BE2C (cell line): Measurements from ENCODE around the gene MTFR1L. TPM values are rescaled to one million over a fixed set of nuclear protein-coding genes. Genes with fewer than 3 reads are reported as not detected.

ENCODE experiments used
- DNase-seq: peaks from one replicate; pipeline ENCODE4 v3.0.0-alpha.2; 2020
- H3K27me3 ChIP-seq: fragments of 250-450 bp; sonication (Bioruptor Pico); 2 replicates; pipeline ENCODE4 v1.5.1; 2020; ENCODE audit warnings: mild to moderate bottlenecking
- H3K36me3 ChIP-seq: fragments of 250-450 bp; sonication (Bioruptor Pico); 2 replicates; pipeline ENCODE4 v1.5.1; 2020; ENCODE audit warnings: mild to moderate bottlenecking
- H3K4me1 ChIP-seq: fragments of 250-450 bp; sonication (Bioruptor Pico); 2 replicates; pipeline ENCODE4 v1.5.1; 2020
- H3K4me3 ChIP-seq: 2 replicates; pipeline ENCODE4 v1.5.1; 2011; ENCODE audit warnings: low read depth, low read length
- H3K9me3 ChIP-seq: fragments of 250-450 bp; sonication (Bioruptor Pico); 2 replicates; pipeline ENCODE4 v1.5.1; 2020
- polyA plus RNA-seq: library from polyadenylated mRNA; unstranded; fragments of >200 nt; gene quantifications from one replicate; pipeline ENCODE4 v1.2.1, GENCODE V29; 2012; ENCODE audit warnings: low read depth, missing spikeins; ENCODE audit not compliant: insufficient read length, insufficient read depth
- TF ChIP-seq, protein P1 (sequence below): IDR thresholded peaks from 2 replicates; pipeline ENCODE4 v1.5.1; 2012; ENCODE audit warnings: mild to moderate bottlenecking, low read depth, low read length

Gene MTFR1L
- polyA plus RNA-seq = 46.7 TPM

DNA sequence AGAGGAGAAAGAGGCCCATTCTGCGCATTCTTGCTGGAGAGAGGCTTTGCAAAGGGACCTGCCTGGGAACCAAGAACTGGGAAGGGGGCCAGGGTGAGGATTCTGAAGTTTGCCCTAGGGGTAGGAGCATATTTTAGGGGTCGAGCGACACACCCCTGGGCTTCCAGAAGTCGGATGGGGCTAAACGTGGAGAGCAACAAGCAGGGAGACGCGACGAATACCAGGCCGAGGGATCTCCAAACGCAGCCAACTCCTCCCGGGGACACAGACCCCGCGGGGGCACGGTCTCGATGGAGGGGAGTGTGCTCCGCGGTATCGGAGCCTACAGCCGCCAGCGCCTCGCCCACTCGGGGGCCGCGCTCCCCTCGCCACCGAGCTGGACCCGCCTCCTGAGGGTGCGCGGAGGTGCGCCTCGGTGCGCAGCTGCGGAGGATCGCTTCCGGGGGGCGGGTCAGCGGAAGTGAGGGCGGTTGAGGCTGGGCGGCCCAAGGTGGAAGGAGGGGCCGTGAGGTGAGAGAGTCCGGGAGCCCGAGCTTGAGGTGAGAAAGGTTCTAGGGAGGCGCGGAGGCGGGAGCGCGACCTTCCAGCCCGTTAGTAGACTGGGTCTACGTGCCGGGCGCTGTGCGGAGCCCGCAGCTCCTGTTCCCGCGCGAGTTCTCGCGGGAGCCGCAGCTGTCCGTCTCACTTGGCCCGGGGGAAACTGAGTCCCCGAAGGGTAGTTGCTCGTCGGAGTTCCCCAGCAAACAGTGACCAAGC is at the start of gene MTFR1L:
Gene MTFR1L, plus strand, starts transcription at position 464 of the 756 bp plus-strand sequence. CDS start 3,151 bp downstream, outside the sequence.
- TF ChIP-seq, protein P1, sequence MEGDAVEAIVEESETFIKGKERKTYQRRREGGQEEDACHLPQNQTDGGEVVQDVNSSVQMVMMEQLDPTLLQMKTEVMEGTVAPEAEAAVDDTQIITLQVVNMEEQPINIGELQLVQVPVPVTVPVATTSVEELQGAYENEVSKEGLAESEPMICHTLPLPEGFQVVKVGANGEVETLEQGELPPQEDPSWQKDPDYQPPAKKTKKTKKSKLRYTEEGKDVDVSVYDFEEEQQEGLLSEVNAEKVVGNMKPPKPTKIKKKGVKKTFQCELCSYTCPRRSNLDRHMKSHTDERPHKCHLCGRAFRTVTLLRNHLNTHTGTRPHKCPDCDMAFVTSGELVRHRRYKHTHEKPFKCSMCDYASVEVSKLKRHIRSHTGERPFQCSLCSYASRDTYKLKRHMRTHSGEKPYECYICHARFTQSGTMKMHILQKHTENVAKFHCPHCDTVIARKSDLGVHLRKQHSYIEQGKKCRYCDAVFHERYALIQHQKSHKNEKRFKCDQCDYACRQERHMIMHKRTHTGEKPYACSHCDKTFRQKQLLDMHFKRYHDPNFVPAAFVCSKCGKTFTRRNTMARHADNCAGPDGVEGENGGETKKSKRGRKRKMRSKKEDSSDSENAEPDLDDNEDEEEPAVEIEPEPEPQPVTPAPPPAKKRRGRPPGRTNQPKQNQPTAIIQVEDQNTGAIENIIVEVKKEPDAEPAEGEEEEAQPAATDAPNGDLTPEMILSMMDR = no peak
- Histone ChIP-seq H3K36me3 (no peaks in the 10 kb centered on the region), H3K27me3 (no peaks in the 10 kb centered on the region), H3K4me1 (peaks cover 3% of the 10 kb centered on the region), H3K4me3 (peak within 1 kb of the TSS; percentile 66), H3K9me3 (no peaks in the 10 kb centered on the region)
- DNase-seq = peak; percentile 75

DNA sequence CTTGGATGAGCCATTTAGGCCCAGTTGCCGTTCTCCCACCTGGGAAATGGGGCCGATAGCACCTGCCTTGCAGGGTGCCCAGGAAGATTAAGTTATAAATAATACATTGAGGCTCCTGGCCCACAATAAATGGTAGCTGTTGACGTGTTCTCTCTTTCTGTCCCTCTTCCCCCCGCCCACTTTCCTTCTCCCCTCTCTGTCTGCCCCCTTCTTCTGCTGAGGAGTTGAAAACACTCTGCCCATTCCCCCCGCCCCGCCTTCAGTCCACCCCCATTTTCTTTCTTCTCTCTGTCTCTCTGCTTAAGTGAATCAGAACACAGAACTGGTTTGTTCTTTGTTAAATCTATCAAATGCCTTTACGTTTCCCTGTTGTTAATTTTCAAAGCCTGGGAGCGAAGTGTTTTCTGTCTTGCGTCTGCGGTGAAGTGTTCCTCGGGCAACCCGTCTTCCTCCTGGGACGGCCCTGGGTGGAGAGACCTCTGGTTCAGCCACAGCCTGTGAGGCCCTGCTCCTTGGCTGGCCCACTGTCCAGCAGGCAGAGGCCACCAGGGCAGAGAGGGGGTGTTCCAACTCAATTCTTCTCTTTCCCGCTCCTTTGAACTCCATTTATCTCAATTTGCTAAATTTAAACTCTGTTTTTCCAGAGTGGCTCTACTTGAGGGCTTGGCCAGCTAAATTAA is 49.1 kb upstream of the MTFR1L start:
- TF ChIP-seq, protein P1 = no peak
- H3K4me3 ChIP-seq = no peak overlapping the region
- peaks cover 13% of the 10 kb centered on the region for H3K4me1 ChIP-seq
- DNase-seq = no peak
- no peaks in the 10 kb centered on the region for H3K36me3 ChIP-seq
- H3K9me3 ChIP-seq = no peaks in the 10 kb centered on the region
- H3K27me3 ChIP-seq = no peaks in the 10 kb centered on the region

DNA sequence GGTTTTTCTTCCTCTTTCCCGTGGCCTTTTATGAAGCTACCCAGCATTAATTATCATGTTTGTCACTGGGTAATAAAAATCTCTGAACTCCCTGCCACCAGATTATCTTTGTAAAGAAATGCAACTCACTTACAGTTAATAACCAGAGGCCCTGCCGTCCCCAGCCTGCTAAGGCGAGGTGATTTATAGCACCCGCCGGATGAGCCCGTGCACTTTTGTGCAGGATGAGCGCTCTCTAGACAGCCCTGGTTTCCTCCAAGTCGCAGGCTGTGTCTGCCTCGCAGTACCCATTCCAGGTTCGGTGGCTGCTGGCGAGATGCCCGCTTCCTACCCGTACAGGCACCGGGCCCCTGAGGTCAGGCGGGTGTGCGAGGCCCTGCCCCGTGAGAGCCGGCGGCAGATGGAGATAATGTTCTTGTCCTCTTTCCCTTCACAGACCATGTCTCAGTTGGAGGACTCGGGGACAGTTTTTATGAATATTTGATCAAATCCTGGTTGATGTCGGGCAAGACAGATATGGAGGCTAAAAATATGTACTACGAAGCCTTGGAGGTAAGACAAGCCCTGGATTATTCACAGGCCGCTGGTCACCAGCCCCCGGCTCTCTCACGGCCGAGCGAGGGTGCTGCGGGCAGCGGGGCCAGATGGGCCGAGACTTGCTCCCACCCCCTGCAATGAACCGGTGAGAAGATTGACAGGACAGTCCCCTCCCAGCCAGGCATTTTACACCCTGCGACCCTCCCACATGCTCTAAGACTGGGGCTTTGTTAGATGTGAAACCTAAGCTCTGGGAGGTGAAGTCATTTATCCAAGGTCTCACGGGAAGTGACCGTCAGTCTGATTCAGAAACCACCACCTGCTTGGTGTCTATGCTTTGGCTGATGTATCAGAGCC is 48.3 kb upstream of the MTFR1L start:
- Histone ChIP-seq H3K27me3 (no peaks in the 10 kb centered on the region), H3K4me3 (0 out of 2 replicates have a peak overlapping the region, but pooled peaks have one; percentile 11), H3K9me3 (no peaks in the 10 kb centered on the region), H3K4me1 (peaks cover 13% of the 10 kb centered on the region), H3K36me3 (no peaks in the 10 kb centered on the region)
- TF ChIP-seq, protein P1 = no peak
- peak; percentile 78 for DNase-seq

DNA sequence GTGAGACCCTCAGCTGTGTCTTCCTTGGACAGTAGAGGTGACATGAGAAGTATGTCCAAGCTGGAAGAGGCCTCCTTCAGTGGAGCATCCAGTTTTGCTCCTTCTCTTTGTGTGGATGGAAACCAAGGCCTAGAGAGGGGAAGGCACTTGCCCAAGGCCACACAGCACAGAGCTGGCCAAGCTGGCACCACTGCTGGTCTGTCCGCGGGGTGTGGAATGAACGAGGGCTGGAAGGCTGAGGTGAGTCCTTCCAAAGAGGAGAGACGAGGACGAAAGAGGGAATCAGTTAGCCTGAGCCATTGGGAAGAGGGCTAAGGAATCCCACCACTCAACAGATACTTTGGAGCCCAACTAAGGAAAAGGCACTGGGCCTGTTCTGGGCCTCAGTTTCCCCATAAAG is 47.6 kb upstream of the MTFR1L start:
- TF ChIP-seq, protein P1 = no peak
- Histone ChIP-seq H3K4me3 (no peak overlapping the region), H3K9me3 (no peaks in the 10 kb centered on the region), H3K4me1 (peaks cover 13% of the 10 kb centered on the region), H3K36me3 (no peaks in the 10 kb centered on the region), H3K27me3 (no peaks in the 10 kb centered on the region)
- no peak for DNase-seq

DNA sequence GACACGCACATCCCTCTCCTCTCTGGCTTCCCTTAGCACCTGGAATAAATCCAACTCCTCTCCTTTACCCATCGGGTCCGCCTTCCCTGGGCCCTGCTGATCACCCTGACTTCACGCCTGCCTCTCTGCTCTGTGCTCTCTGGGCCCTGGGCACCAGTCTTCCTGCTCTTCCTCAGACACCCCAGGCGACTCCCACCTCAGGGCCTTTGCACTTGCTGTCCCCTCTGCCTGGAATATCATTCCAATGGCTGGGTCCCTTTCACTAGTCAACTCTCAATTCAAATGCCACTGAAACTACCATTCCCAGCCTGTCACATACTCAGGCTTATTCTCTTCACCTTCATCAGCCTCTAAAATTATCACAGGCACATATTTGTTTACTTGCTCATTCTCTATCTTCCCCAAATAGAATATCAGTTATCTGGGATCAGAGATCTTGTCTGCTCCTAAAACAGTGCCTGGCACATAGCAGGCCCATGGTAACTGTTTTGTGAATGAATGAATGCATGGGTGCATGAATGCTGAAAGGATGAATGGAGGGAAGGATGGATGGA is 47.0 kb upstream of the MTFR1L start:
- H3K4me1 ChIP-seq = peaks cover 13% of the 10 kb centered on the region

More for the DNA sequence above, 47.0 kb upstream of the MTFR1L start:
- Histone ChIP-seq H3K27me3 (no peaks in the 10 kb centered on the region), H3K36me3 (no peaks in the 10 kb centered on the region), H3K4me3 (no peak overlapping the region), H3K9me3 (no peaks in the 10 kb centered on the region)
- DNase-seq = no peak
- TF ChIP-seq, protein P1 = no peak
